Panc1 (cell line): ENCODE measurements around the gene KPNA4. TPM values are rescaled to one million over a fixed set of nuclear protein-coding genes. Genes with fewer than 3 reads are reported as not detected.

ENCODE experiments used
- ATAC-seq: fragments of 200-7000 bp; cut with Tn5 transposase; 2 replicates; pipeline ENCODE4 v1.9.1; 2020; ENCODE audit warnings: mild to moderate bottlenecking, moderate library complexity
- BruUV-seq: library from RNA; stranded (reverse); fragments of 400-500 nt; replicated peaks from 2 replicates; lab custom pipeline; 2021; lab: Mats Ljungman, UMichigan
- CTCF ChIA-PET: fragments of 300-600 bp; sonication (Branson Sonifier 250); formaldehyde crosslinking; loops from one replicate; lab custom pipeline; 2022; ENCODE audit warnings: antibody characterized with exemption; lab: Charles Lee
- POLR2A ChIA-PET: fragments of 300-600 bp; sonication (Branson Sonifier 250); formaldehyde crosslinking; loops from one replicate; lab custom pipeline; 2022; ENCODE audit warnings: antibody characterized with exemption; lab: Charles Lee
- DNase-seq: peaks from one replicate; pipeline ENCODE4 v3.0.0-alpha.2; 2010; ENCODE audit warnings: low read depth, low spot score
- H3K27ac ChIP-seq: 2 replicates; pipeline ENCODE4 v1.5.1; 2011; ENCODE audit warnings: mild to moderate bottlenecking, low read length, inconsistent platforms
- H3K27me3 ChIP-seq: fragments of 200-500 bp; sonication (Bioruptor generic); 2 replicates; pipeline ENCODE4 v1.6.0; 2014; ENCODE audit warnings: low read length, inconsistent platforms; ENCODE audit not compliant: control insufficient read depth, insufficient read depth
- H3K36me3 ChIP-seq: fragments of 200-500 bp; sonication (Bioruptor generic); 2 replicates; pipeline ENCODE4 v1.5.1; 2014; ENCODE audit warnings: inconsistent platforms, mild to moderate bottlenecking, low read length, moderate library complexity; ENCODE audit not compliant: control insufficient read depth, insufficient read depth
- H3K4me1 ChIP-seq: 2 replicates; pipeline ENCODE4 v1.5.1; 2011; ENCODE audit warnings: inconsistent platforms, mild to moderate bottlenecking, low read length, moderate library complexity; ENCODE audit not compliant: control insufficient read depth, insufficient read depth
- H3K4me3 ChIP-seq, 2 experiments: 2 replicates each; pipeline ENCODE4 v1.5.1; 2011 to 2012; ENCODE audit warnings: low read depth in 2 of 2, low read length in 2 of 2, mild to moderate bottlenecking in 2 of 2, inconsistent platforms in 1 of 2, moderate library complexity in 1 of 2
- H3K9me3 ChIP-seq: fragments of 200-500 bp; sonication (Bioruptor generic); 2 replicates; pipeline ENCODE4 v1.5.1; 2014; ENCODE audit warnings: low read depth, mild to moderate bottlenecking, inconsistent platforms, low read length, moderate library complexity; ENCODE audit not compliant: control insufficient read depth, insufficient read depth
- POLR2AphosphoS5 ChIP-seq: IDR thresholded peaks from 2 replicates; pipeline ENCODE4 v1.6.1; 2012; ENCODE audit warnings: mild to moderate bottlenecking, low read depth, low read length, moderate library complexity
- SIN3A ChIP-seq: IDR thresholded peaks from 2 replicates; pipeline ENCODE4 v1.6.1; 2012; ENCODE audit warnings: low read depth, mild to moderate bottlenecking, low read length, moderate library complexity, borderline replicate concordance; ENCODE audit not compliant: insufficient read depth
- TCF7L2 ChIP-seq: IDR thresholded peaks from 2 replicates; pipeline ENCODE4 v1.6.1; 2011; ENCODE audit warnings: mild to moderate bottlenecking, low read depth, low read length, inconsistent platforms
- in situ Hi-C: cut with HindIII; loops from 2 replicates; pipeline ENCODE4 v1.10.0; 2016; ENCODE audit warnings: low sequenced_read_pairs, low pct_unique_long_range_greater_than_20kb
- intact Hi-C: fragments of 100-400 bp; cut with micrococcal nuclease; formaldehyde crosslinking; loops from one replicate; pipeline ENCODE4 v1.10.0; 2022; ENCODE audit not compliant: unreplicated experiment
- total RNA-seq: library from RNA; stranded (reverse); gene quantifications from one replicate; pipeline ENCODE4 v1.2.1, GENCODE V29; 2021; ENCODE audit not compliant: unreplicated experiment
- TF ChIP-seq, protein P1 (sequence below), 2 experiments: IDR thresholded peaks; 2 replicates each; pipeline ENCODE4 v1.6.1; 2011 to 2012; ENCODE audit warnings: low read depth in 2 of 2, control low read depth in 1 of 2, low read length in 1 of 2, mild to moderate bottlenecking in 1 of 2, moderate library complexity in 1 of 2; ENCODE audit not compliant: insufficient read depth in 1 of 2
- TF ChIP-seq, protein P2 (sequence below): fragments of 450-650 bp; IDR thresholded peaks from 2 replicates; pipeline ENCODE4 v1.5.1; 2017; ENCODE audit warnings: mild to moderate bottlenecking

Gene KPNA4
- total RNA-seq, 1 experiment from 2014 or later: 84.4 TPM

DNA sequence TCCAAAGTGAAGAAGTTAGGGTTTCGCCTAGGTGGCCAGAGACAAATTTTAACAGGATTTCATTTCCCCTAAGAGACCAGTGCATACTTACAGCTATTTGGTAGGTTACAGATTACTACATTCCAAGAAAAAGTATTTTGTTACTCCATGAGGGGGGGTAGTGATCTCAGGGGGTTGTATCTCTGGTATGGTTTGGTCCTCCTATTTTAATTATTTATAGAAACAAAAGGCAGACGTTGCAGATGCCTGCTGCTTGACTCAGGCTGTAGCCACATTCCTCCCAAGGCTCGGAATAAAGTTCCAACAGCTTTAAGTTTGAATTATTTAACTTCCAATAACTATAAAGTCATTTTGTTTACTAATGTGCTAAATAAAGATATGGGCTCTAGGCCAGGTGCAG is 114.5 kb downstream of the KPNA4 start:
- no peak overlapping the region for H3K4me3 ChIP-seq
- ATAC-seq (no peak), DNase-seq (no peak)
- no peaks in the 10 kb centered on the region for H3K27me3 ChIP-seq
- ChIA-PET POLR2A (interaction anchor here (0.6 kb wide), 1 partner anchor 430 kb away, joined by 24 read pairs; no protein-coding TSS in a partner anchor), CTCF (interaction anchor here (0.6 kb wide), 1 partner anchor 9 kb away, joined by 3 read pairs; no protein-coding TSS in a partner anchor)
- in situ Hi-C loops (no loop called here), intact Hi-C loops (no loop called here)
- H3K27ac ChIP-seq: peak overlapping the region; percentile 95
- no peaks in the 10 kb centered on the region for H3K9me3 ChIP-seq
- peaks cover 17% of the 10 kb centered on the region for H3K4me1 ChIP-seq
- H3K36me3 ChIP-seq: peaks cover 9% of the 10 kb centered on the region
- TF ChIP-seq POLR2AphosphoS5 (no peak), TCF7L2 (no peak), SIN3A (no peak)
- TF ChIP-seq, protein P1, sequence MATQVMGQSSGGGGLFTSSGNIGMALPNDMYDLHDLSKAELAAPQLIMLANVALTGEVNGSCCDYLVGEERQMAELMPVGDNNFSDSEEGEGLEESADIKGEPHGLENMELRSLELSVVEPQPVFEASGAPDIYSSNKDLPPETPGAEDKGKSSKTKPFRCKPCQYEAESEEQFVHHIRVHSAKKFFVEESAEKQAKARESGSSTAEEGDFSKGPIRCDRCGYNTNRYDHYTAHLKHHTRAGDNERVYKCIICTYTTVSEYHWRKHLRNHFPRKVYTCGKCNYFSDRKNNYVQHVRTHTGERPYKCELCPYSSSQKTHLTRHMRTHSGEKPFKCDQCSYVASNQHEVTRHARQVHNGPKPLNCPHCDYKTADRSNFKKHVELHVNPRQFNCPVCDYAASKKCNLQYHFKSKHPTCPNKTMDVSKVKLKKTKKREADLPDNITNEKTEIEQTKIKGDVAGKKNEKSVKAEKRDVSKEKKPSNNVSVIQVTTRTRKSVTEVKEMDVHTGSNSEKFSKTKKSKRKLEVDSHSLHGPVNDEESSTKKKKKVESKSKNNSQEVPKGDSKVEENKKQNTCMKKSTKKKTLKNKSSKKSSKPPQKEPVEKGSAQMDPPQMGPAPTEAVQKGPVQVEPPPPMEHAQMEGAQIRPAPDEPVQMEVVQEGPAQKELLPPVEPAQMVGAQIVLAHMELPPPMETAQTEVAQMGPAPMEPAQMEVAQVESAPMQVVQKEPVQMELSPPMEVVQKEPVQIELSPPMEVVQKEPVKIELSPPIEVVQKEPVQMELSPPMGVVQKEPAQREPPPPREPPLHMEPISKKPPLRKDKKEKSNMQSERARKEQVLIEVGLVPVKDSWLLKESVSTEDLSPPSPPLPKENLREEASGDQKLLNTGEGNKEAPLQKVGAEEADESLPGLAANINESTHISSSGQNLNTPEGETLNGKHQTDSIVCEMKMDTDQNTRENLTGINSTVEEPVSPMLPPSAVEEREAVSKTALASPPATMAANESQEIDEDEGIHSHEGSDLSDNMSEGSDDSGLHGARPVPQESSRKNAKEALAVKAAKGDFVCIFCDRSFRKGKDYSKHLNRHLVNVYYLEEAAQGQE (IDR thresholded peaks at IDR 0.05; ENCODE audit: insufficient read depth in 1 of 2, low read depth in 2 of 2, low read length in 1 of 2): no peak
- TF ChIP-seq, protein P2, sequence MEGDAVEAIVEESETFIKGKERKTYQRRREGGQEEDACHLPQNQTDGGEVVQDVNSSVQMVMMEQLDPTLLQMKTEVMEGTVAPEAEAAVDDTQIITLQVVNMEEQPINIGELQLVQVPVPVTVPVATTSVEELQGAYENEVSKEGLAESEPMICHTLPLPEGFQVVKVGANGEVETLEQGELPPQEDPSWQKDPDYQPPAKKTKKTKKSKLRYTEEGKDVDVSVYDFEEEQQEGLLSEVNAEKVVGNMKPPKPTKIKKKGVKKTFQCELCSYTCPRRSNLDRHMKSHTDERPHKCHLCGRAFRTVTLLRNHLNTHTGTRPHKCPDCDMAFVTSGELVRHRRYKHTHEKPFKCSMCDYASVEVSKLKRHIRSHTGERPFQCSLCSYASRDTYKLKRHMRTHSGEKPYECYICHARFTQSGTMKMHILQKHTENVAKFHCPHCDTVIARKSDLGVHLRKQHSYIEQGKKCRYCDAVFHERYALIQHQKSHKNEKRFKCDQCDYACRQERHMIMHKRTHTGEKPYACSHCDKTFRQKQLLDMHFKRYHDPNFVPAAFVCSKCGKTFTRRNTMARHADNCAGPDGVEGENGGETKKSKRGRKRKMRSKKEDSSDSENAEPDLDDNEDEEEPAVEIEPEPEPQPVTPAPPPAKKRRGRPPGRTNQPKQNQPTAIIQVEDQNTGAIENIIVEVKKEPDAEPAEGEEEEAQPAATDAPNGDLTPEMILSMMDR: no peak
- no TSS peak for BruUV-seq

DNA sequence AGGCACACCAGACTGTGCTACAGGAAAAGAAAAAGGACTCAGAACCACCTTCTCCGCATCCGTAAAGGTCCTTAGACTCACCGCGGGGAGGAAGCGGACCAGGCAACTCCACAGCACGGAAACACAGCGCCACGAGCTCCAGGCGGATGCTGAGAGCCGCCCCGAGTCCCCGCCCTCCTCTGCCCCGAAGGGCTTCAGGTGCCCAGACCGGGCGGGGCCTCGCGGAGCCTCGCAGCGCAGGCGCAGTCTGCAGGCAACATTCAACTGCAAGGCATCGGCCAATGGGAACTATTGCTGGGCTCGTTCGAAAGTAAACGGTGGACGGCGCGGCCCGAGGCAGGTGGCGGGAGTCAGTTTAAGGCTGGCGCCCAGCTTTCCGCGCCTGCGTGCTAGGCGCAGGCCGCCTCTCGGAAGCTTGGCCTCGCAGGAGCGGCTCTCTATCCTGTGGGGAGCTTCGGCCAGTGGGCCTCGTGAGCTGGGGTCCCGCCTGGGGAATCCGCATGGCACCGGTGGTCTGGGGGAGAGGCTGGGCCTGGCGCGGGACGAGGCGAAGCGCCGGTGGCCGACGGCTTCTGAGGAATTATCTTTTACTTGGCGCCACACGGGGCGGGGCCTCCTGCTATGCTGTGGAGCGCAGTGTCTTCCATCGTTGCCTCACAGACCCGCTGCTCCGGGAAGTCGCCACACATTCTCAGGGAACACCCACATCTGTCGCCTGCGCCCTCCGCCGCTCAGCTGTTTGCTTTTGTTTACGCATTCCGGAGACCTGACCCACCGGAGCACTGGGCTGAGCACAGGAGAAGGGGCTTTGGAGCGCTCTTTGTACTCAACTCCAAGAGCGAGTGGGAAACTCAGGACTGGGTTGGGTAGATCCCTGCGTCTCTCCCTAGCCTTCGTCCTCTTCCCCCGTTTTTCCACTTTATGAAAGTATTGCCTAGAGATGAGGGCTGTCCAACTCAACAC is 115.5 kb downstream of the KPNA4 start, which contains the start of gene TRIM59:
Gene TRIM59 (minus strand): TSS at position 151 of the 963 bp plus-strand sequence. CDS start 10,603 bp downstream, outside the sequence.
- ChIA-PET CTCF (interaction anchor here (0.6 to 1.0 kb wide), 2 partner anchors 8 to 416 kb away, joined by 3 read pairs; no protein-coding TSS in a partner anchor), POLR2A (interaction anchor here (0.6 kb wide), 1 partner anchor 429 kb away, joined by 24 read pairs; no protein-coding TSS in a partner anchor)
- Histone ChIP-seq H3K9me3 (no peaks in the 10 kb centered on the region), H3K4me3 (peak within 1 kb of the TSS; percentile 82 to 83), H3K27ac (peak within 1 kb of the TSS; percentile 95), H3K27me3 (no peaks in the 10 kb centered on the region), H3K4me1 (peaks cover 17% of the 10 kb centered on the region), H3K36me3 (peaks cover 9% of the 10 kb centered on the region)
- TF ChIP-seq, protein P1 (IDR thresholded peaks at IDR 0.05; ENCODE audit: insufficient read depth in 1 of 2, low read depth in 2 of 2, low read length in 1 of 2): no peak
- TF ChIP-seq POLR2AphosphoS5: peak; percentile 93
- TF ChIP-seq SIN3A: 0 out of 2 replicates have a peak, but pooled peaks have one; percentile 68
- ATAC-seq (peak; percentile 94), DNase-seq (peak; percentile 75)
- TSS peak; percentile 93 for BruUV-seq
- intact Hi-C loops: loop anchor here (2.0 kb wide), 1 partner anchor 37 kb away; no protein-coding TSS in a partner anchor
- in situ Hi-C loops: no loop called here
